HepG2 (cell line): ENCODE data around the gene TPM1. TPM values are rescaled to one million over a fixed set of nuclear protein-coding genes. Genes with fewer than 3 reads are reported as not detected.
A peak's percentile ranks its signal among the peaks of the same experiment; 100 is the strongest.

ENCODE experiments used
- ADNP ChIP-seq: sonication (generic); formaldehyde crosslinking; IDR thresholded peaks from 2 replicates; pipeline ENCODE4 v1.4.0; 2020; ENCODE audit warnings: missing genetic modification reagents
- HOXA3 ChIP-seq: sonication (generic); formaldehyde crosslinking; IDR thresholded peaks from 2 replicates; pipeline ENCODE4 v1.5.0; 2020; ENCODE audit warnings: missing genetic modification reagents
- KDM6A ChIP-seq: IDR thresholded peaks from 2 replicates; pipeline ENCODE4 v1.6.1; 2016; ENCODE audit warnings: low read depth
- PATZ1 ChIP-seq: sonication (generic); formaldehyde crosslinking; IDR thresholded peaks from 2 replicates; pipeline ENCODE4 v1.4.0; 2020; ENCODE audit warnings: missing genetic modification reagents
- PAX8 ChIP-seq: sonication (generic); formaldehyde crosslinking; IDR thresholded peaks from 2 replicates; pipeline ENCODE4 v1.8.0; 2022; ENCODE audit warnings: mild to moderate bottlenecking, missing genetic modification reagents, borderline replicate concordance
- REST ChIP-seq, 2 experiments: IDR thresholded peaks; 2 replicates each; pipeline ENCODE4 v1.6.1; 2011 to 2012; ENCODE audit warnings: low read length in 2 of 2, borderline replicate concordance in 1 of 2, low read depth in 1 of 2, mild to moderate bottlenecking in 1 of 2, moderate library complexity in 1 of 2
- SAP130 ChIP-seq: IDR thresholded peaks from 2 replicates; pipeline ENCODE4 v1.6.1; 2016; ENCODE audit warnings: low read depth
- TOPORS ChIP-seq: sonication (generic); formaldehyde crosslinking; IDR thresholded peaks from 2 replicates; pipeline ENCODE4 v1.8.0; 2023; ENCODE audit warnings: mild to moderate bottlenecking, missing genetic modification reagents
- YEATS2 ChIP-seq: sonication (generic); formaldehyde crosslinking; IDR thresholded peaks from 2 replicates; pipeline ENCODE4 v1.4.0; 2020; ENCODE audit warnings: missing genetic modification reagents, borderline replicate concordance
- ZBTB14 ChIP-seq: sonication (generic); formaldehyde crosslinking; IDR thresholded peaks from 2 replicates; pipeline ENCODE4 v1.4.0; 2020; ENCODE audit warnings: missing genetic modification reagents
- ZBTB40 ChIP-seq, 2 experiments: fragments of 450-650 bp in 1 of 2; sonication (generic) in 1 of 2; formaldehyde crosslinking in 1 of 2; IDR thresholded peaks; 2 replicates each; pipeline versions ENCODE4 v1.6.1 to v1.8.0; 2016 to 2022; ENCODE audit warnings: antibody characterized with exemption in 1 of 2, mild to moderate bottlenecking in 1 of 2, missing genetic modification reagents in 1 of 2
- ZNF816 ChIP-seq: sonication (generic); formaldehyde crosslinking; IDR thresholded peaks from 2 replicates; pipeline ENCODE4 v1.8.0; 2022; ENCODE audit warnings: missing genetic modification reagents, mild to moderate bottlenecking, borderline replicate concordance
- polyA plus RNA-seq, 8 experiments: library from polyadenylated mRNA; depleted of rRNA in 3 of 8; stranded (reverse) in 7 of 8; unstranded in 1 of 8; fragments of >200 nt; fragmentation: Illumina TruSeq in 4 of 8; extraction: Trizol in 4 of 8; gene quantifications; 2 replicates each; pipeline versions ENCODE4 v1.2.1 to v1.2.3, GENCODE V29; 2011 to 2016; ENCODE audit warnings: low read depth in 4 of 8, missing spikeins in 1 of 8, mixed read lengths in 1 of 8; ENCODE audit not compliant: insufficient read depth in 1 of 8
- total RNA-seq, 5 experiments: library from RNA; depleted of rRNA; stranded (reverse); fragments of >200 nt; fragmentation: Illumina TruSeq; extraction: Trizol; gene quantifications; 2 replicates each; pipeline ENCODE4 v1.2.3, GENCODE V29; 2016; ENCODE audit warnings: low read depth in 1 of 5

The TPM1 gene
- total and polyA plus RNA-seq, 2 of the 13 experiments (the other 11 are each of a cell fraction or from before 2014, with no cell fraction given) = 98.9 to 109 TPM

GRCh38 chr15:63052961-63053698 lies 10.6 kb downstream of the TPM1 start (continued):
- TF ChIP-seq PATZ1 (peak; percentile 52; the same call in 1 of the 2 replicates), ZNF816 (no peak), PAX8 (CRISPR knock-in tag) (no peak), ZBTB40 (IDR thresholded peaks at IDR 0.05) (no peak), ZBTB40 (CRISPR knock-in tag; IDR thresholded peaks at IDR 0.05) (no peak), TOPORS (no peak), REST (IDR thresholded peaks at IDR 0.05; ENCODE audit: borderline replicate concordance in 1 of 2, low read depth in 1 of 2, low read length in 2 of 2) (no peak), ADNP (CRISPR knock-in tag) (no peak), KDM6A (CRISPR knock-in tag) (0 out of 2 replicates have a peak, but pooled peaks have one; percentile 22), ZBTB14 (CRISPR knock-in tag) (no peak), HOXA3 (CRISPR knock-in tag) (no peak), YEATS2 (CRISPR knock-in tag) (no peak), SAP130 (CRISPR knock-in tag) (peak; percentile 27; the same call in 1 of the 2 replicates)
